IPS-20b (cell line): ENCODE data around the gene PER3.

Source experiments
- H3K27ac ChIP-seq: one replicate; pipeline ENCODE4 v1.5.1; 2013; ENCODE audit warnings: low read length
- H3K27me3 ChIP-seq: 2 replicates; pipeline ENCODE4 v1.6.1; 2013; ENCODE audit warnings: mild to moderate bottlenecking, low read length, inconsistent platforms; ENCODE audit not compliant: insufficient read depth
- H3K36me3 ChIP-seq: 2 replicates; pipeline ENCODE4 v1.6.1; 2013; ENCODE audit warnings: low read depth, mild to moderate bottlenecking, inconsistent platforms, low read length, moderate library complexity; ENCODE audit not compliant: insufficient read depth
- H3K4me1 ChIP-seq: 2 replicates; pipeline ENCODE4 v1.6.1; 2013; ENCODE audit warnings: mild to moderate bottlenecking, control low read depth, inconsistent platforms, low read length, moderate library complexity; ENCODE audit not compliant: insufficient read depth
- H3K4me3 ChIP-seq: 2 replicates; pipeline ENCODE4 v1.5.1; 2013; ENCODE audit warnings: mild to moderate bottlenecking, low read length, inconsistent platforms
- H3K9ac ChIP-seq: 2 replicates; pipeline ENCODE4 v1.6.1; 2013; ENCODE audit warnings: low read depth, mild to moderate bottlenecking, inconsistent platforms, low read length, moderate library complexity
- H3K9me3 ChIP-seq: 2 replicates; pipeline ENCODE4 v1.6.1; 2013; ENCODE audit warnings: mild to moderate bottlenecking, low read depth, low read length, inconsistent platforms; ENCODE audit not compliant: insufficient read depth

PER3 gene

DNA sequence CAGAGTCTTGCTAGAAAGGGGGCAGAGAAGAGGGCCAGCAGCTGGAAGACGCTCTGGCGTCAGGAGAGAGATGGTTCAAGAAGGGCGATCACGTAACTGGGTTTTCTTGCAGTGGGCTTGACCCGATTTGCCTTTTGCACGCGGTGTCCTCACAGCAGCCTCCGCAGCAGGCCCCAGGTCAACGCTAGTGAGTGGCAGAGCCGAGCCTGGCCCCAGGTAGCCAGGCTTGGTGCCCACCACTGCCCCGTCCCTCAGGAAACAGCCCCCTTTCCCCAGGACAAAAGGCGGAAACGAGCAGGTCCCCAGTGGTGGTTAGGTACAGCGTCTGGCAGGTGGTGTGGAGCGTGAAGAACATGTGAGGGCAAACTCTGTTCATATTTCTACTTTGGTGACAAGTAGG lies 77.4 kb downstream of the PER3 start:
- Histone ChIP-seq H3K36me3 (no peaks in the 10 kb centered on the region), H3K27me3 (no peaks in the 10 kb centered on the region), H3K9me3 (no peaks in the 10 kb centered on the region), H3K27ac (no peak overlapping the region), H3K4me3 (no peak overlapping the region), H3K4me1 (no peaks in the 10 kb centered on the region; the same call in 1 of the 2 replicates), H3K9ac (no peak overlapping the region)

DNA sequence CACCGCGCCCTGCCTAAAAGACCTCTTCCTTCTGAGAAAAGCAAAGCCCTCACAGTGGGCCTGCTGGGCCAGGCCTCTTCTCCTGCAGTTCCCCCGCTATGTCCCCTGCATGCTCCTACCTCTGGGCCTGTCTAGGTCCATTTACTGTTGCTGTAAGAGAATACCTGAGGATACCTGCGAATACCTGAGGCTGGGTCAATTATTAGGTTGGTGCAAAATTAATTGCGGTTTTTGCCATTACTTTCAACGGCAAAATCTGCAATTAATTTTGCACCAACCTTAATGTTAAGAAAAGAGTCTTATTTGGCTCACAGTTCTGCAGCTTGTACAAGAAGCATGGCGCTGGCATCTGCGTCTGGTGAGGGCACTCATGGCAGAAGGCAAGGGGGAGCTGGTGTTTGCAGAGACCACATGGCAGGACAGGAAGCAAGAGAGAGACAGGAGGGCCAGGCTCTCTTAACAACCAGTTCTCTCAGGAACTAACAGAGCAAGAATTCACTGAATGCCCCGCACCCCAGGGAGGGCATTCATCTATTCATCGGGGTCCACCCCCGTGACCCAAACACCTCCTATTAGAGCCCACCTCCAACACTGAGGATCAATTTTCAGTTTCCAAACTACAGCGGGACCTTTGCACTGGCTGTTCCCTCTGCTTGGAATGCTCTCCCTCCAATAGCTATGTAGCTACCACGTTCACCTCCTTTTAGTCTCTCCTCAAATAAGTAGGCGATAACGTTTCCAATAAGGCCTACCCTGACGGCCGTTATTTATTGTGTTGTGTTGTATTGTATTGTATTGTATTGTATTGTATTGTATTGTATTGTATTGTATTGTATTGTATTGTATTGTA lies 78.3 kb downstream of the PER3 start:
- Histone ChIP-seq H3K4me3 (no peak overlapping the region), H3K36me3 (no peaks in the 10 kb centered on the region), H3K9ac (no peak overlapping the region), H3K4me1 (no peaks in the 10 kb centered on the region), H3K27ac (no peak overlapping the region), H3K27me3 (no peaks in the 10 kb centered on the region), H3K9me3 (no peaks in the 10 kb centered on the region)

DNA sequence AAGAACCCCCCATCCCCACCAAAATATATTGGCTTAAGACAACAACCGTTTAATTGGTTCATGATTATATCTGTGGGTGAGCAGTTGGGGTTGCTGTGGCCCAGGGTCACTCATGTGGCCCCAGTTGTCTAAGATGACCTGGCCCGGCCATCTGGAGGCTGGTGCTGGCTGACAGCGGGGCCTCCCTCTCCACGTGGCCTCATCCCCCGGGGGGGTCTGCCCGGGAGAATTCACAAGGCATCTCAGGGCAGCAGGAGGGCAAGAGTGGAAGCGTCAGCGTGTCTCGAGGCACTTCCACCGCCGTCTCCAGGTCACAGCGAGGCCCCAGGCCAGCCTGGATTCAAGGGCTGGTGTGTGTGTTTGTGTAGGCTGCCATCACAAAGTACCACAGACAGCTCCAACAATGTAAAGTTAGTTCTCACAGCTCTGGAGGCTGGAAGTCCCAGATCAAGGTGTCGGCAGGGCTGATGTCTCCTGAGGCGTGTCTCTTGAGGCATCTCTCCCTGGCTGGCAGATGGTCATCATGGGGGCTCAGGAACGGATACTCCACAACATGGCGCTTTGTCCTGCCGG lies 79.8 kb downstream of the PER3 start:
- no peak overlapping the region for H3K27ac ChIP-seq
- H3K4me1 ChIP-seq = no peaks in the 10 kb centered on the region
- no peaks in the 10 kb centered on the region for H3K9me3 ChIP-seq
- H3K9ac ChIP-seq = no peak overlapping the region
- no peak overlapping the region for H3K4me3 ChIP-seq
- no peaks in the 10 kb centered on the region for H3K36me3 ChIP-seq
- no peaks in the 10 kb centered on the region; the same call in 1 of the 2 replicates for H3K27me3 ChIP-seq

DNA sequence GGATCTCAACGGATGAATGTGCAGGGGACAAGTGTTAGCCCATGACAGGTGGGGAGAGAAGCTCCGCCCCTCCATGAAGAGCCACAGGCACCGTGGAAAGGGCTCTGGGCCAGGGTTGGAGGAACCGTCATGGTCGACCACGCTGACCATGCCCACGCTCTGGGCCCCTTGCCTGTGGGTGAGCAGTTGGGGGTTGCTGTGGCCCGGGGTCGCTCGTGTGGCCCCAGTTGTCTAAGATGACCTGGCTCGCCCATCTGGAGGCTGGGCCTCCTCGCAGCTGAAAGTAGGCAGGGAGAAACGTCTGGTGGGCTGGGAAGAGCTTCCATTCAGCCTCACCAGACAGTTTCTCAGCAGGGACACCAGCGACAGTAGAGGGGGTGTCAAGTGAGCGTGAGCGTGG lies 81.9 kb downstream of the PER3 start:
- Histone ChIP-seq H3K9me3 (no peaks in the 10 kb centered on the region), H3K27me3 (no peaks in the 10 kb centered on the region; the same call in 1 of the 2 replicates), H3K4me1 (no peaks in the 10 kb centered on the region), H3K9ac (no peak overlapping the region), H3K27ac (no peak overlapping the region), H3K4me3 (no peak overlapping the region), H3K36me3 (no peaks in the 10 kb centered on the region)

DNA sequence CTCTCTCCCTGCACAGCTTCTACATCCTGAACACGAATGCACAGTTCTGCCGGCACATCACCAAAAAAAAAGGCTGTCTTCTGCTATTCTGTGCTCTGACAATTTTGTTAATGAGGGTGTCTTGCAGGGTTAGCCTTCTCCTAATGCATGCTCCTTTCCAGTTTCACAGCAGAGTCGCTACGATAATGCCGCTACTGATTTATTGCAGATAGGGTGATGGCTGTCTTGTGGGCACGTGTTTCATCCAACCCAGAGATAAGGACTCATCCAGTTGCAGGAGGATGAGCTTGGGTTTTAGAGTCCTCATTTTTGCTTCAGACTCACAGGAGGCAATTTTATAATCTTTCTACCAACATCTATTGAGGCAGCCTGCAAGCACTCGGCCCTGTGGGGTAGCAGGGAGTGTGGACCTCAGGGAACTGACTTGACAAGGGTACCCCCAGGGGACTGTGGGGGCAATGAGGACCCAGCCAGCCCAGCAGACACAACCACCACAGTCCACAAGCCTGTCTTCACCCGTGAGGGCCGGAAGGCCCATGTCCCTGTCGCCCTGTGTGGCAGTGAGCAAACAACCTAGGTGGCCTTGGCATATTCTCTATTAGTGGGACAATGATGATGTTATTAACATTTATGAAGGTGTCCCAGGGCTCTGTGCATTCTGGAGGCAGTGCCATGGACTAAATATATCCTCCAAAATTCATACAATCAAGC lies 84.1 kb downstream of the PER3 start:
- Histone ChIP-seq H3K9ac (no peak overlapping the region), H3K27ac (no peak overlapping the region), H3K4me1 (no peaks in the 10 kb centered on the region), H3K36me3 (no peaks in the 10 kb centered on the region), H3K9me3 (no peaks in the 10 kb centered on the region), H3K4me3 (no peak overlapping the region), H3K27me3 (no peaks in the 10 kb centered on the region; the same call in 1 of the 2 replicates)

DNA sequence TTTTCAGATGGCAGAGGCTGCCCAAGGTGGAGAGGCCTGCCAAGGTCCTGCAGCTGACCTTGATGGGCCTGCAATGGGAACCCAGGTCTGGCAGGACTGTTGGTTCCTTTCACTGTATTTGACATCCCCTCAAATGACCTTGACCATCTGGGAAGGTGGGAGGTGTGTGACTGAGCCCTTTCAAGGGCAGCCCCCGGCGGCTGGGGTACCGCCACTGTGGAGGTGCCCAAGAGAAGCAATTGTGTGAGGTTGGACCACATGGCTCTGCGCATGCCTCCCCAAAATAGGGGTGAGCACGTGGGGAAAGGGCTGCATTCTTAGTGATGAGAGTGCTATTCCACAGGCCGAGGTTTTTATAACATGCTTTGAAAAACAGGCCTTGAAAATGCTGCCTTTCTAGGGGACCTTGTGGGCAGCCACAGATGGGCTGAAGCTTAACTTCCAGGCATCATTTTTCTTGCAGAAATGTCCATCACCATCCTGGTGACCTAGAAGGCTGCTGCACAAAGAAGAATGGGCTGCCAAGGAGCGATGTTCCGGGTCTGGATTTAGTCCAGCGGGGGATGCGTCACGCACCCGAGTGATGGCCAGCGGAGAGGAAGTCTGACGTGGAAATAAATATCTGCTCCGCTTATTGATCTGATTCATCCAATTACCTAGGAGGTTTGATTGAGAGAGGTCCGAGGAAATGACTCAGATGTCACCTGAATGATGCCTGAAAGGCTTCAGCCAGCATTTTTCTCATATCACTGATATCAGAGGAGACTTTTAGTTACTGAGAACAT lies 85.2 kb downstream of the PER3 start:
- H3K9ac ChIP-seq = no peak overlapping the region
- no peaks in the 10 kb centered on the region for H3K36me3 ChIP-seq
- no peaks in the 10 kb centered on the region for H3K4me1 ChIP-seq
- H3K9me3 ChIP-seq = no peaks in the 10 kb centered on the region
- no peak overlapping the region for H3K27ac ChIP-seq
- H3K27me3 ChIP-seq = no peaks in the 10 kb centered on the region; the same call in 1 of the 2 replicates
- H3K4me3 ChIP-seq = no peak overlapping the region

DNA sequence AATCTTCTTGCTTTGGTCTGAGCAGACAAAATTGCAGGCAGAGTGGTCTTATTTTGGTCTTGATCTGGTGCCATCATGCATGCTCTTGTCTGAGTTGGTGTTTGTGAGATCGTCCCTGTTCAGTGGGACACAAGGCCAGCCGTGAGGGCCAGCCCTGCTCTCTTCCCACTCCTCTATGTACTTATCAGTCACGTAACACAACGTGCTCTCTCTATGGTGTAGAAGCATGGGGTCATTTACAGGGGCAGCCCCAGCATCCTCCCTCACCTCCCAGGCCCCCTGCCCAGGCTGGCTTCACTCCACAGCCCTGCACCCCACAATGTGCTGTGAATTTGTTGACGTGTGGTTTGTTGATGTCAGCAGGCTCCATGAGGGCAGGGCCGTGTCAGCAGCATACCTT lies 87.0 kb downstream of the PER3 start:
- Histone ChIP-seq H3K9ac (no peak overlapping the region), H3K27ac (no peak overlapping the region), H3K4me3 (no peak overlapping the region), H3K4me1 (no peaks in the 10 kb centered on the region), H3K9me3 (no peaks in the 10 kb centered on the region), H3K27me3 (no peaks in the 10 kb centered on the region; the same call in 1 of the 2 replicates), H3K36me3 (no peaks in the 10 kb centered on the region)

DNA sequence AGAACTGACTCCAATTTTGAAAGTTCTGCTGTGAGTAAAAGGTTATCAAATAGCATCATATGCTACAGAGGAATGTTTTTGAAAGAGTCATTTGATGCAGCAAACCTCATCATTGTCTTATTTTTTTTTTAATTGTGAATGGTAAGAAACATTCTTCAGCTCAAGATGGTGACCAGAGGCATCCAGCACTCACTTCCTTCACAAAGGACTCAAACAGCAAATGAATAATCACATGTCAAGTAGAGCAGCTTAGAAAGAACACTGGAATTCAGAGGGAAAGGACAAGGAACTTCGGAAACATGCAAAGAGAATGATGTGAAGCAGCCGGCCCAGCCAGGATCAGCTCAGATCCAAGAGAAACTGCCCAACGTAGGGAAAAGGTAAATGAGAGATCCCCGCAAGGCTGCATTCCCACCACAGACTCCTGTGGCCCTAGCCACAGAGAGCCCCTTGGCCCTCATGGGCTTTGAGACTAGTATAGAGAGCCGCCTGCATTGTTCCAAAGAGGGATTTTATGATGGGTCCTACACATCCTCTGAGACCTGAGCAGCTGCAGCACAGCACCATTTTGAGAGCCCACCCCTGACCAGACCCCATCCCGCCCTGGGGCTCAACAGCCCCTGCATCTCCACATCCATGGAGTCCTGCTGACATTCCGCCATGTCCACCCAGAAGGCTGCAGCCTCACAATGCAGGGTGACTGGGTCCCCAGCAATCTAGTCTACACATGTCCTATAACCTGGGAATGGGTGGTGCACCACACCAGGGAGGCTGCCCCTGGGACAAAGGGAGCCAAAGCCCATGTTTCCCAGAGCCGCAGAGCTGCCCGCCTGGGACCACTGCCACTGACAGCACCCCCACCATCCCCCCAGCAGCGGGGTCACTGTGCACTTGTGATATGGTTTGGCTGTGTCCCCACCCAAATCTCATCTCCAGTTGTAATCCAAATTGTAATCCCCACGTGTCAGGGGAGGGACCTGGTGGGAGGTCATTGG lies 90.0 kb downstream of the PER3 start:
- Histone ChIP-seq H3K4me3 (no peak overlapping the region), H3K36me3 (no peaks in the 10 kb centered on the region), H3K9ac (no peak overlapping the region), H3K4me1 (no peaks in the 10 kb centered on the region), H3K9me3 (no peaks in the 10 kb centered on the region), H3K27me3 (no peaks in the 10 kb centered on the region), H3K27ac (no peak overlapping the region)

DNA sequence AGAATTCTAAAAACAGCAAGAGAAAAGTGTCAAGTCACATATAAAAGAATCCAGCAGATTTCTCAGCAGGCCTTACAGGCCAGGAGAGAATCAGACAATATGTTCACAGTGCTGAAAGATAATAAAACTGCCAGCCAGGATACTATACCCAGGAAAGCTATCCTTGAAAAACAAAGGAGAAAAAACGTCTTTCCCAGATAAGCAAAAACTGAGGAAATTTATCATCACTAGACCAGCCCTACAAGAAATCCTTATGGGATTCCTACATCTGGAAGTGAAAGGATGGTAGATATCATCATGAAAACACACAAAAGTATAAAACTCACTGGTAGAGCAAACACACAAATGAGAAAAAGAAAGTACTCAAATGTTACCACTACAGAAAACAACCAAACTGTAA lies 93.9 kb downstream of the PER3 start:
- Histone ChIP-seq H3K36me3 (no peaks in the 10 kb centered on the region), H3K4me1 (no peaks in the 10 kb centered on the region), H3K9ac (no peak overlapping the region), H3K4me3 (no peak overlapping the region), H3K27ac (no peak overlapping the region), H3K9me3 (no peaks in the 10 kb centered on the region), H3K27me3 (no peaks in the 10 kb centered on the region)

DNA sequence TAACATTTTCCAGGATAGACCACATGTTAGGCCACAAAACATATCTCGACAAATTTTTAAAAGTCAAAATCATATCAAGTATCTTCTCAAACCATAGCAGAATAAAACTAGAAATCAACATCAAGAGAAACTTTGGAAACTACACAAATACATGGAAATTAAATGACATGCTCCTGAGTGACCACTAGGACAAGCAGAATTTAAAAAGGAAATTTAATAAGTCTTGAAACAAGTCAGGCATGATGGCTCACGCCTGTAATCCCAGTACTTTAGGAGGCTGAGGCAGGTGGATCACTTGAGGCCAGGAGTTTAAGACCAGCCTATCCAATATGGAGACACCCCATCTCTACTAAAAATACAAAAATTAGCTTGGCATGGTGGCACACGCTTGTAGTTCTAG lies 95.1 kb downstream of the PER3 start:
- no peak overlapping the region for H3K9ac ChIP-seq
- H3K9me3 ChIP-seq = no peaks in the 10 kb centered on the region
- no peaks in the 10 kb centered on the region for H3K27me3 ChIP-seq
- no peak overlapping the region for H3K27ac ChIP-seq
- H3K4me1 ChIP-seq = no peaks in the 10 kb centered on the region
- no peak overlapping the region for H3K4me3 ChIP-seq
- H3K36me3 ChIP-seq = no peaks in the 10 kb centered on the region
